ENCODE data around the gene QRICH2.
"Not testable (repeated sequence)": the region's sequence is repeated elsewhere in the genome, so short reads cannot be mapped to it uniquely, and the experiment has no call there.

Gene QRICH2

GRCh38 chr17:76260220-76260619 is 47.9 kb downstream of the QRICH2 start:
- no peaks in the 10 kb centered on the region for H3K27me3 Mint-ChIP-seq
- peaks cover 52% of the 10 kb centered on the region for H3K4me1 Mint-ChIP-seq (ENCODE audit: low read depth)
- peaks cover 3% of the 10 kb centered on the region for H3K36me3 Mint-ChIP-seq
- H3K27ac Mint-ChIP-seq = peak overlapping the region; percentile 28
- peaks cover 3% of the 10 kb centered on the region for H3K9me3 Mint-ChIP-seq (ENCODE audit: low read depth)
- no peak overlapping the region for H3K4me3 Mint-ChIP-seq

GRCh38 chr17:76256430-76257050 is 51.5 kb downstream of the QRICH2 start:
- Mint-ChIP-seq H3K27ac (peak overlapping the region; percentile 96), H3K4me1 (ENCODE audit: low read depth) (peaks cover 48% of the 10 kb centered on the region)
- not testable (repeated sequence) for H3K36me3 Mint-ChIP-seq

GRCh38 chr17:76255801-76256429 is 52.2 kb downstream of the QRICH2 start:
- Mint-ChIP-seq H3K4me3 (peak overlapping the region; percentile 87), H3K27ac (peak overlapping the region; percentile 96), H3K9me3 (ENCODE audit: low read depth) (peaks cover 3% of the 10 kb centered on the region), H3K36me3 (peaks cover 3% of the 10 kb centered on the region), H3K27me3 (no peaks in the 10 kb centered on the region), H3K4me1 (ENCODE audit: low read depth) (peaks cover 49% of the 10 kb centered on the region)

More at GRCh38 chr17:76256430-76257050, 51.5 kb downstream of the QRICH2 start:
- H3K27me3 Mint-ChIP-seq; H3K9me3 Mint-ChIP-seq (ENCODE audit: low read depth): not testable (repeated sequence)
- peak overlapping the region; percentile 87 for H3K4me3 Mint-ChIP-seq

GRCh38 chr17:76254275-76254674 is 53.8 kb downstream of the QRICH2 start:
- Mint-ChIP-seq H3K4me1 (ENCODE audit: low read depth) (peaks cover 48% of the 10 kb centered on the region), H3K36me3 (peaks cover 3% of the 10 kb centered on the region), H3K27ac (peak overlapping the region; percentile 46), H3K27me3 (no peaks in the 10 kb centered on the region), H3K9me3 (ENCODE audit: low read depth) (peaks cover 3% of the 10 kb centered on the region), H3K4me3 (no peak overlapping the region)

GRCh38 chr17:76253841-76254240 is 54.2 kb downstream of the QRICH2 start:
- H3K27me3 Mint-ChIP-seq = no peaks in the 10 kb centered on the region
- peak overlapping the region; percentile 46 for H3K27ac Mint-ChIP-seq
- H3K36me3 Mint-ChIP-seq = peaks cover 3% of the 10 kb centered on the region

GRCh38 chr17:76252967-76253766 is 54.9 kb downstream of the QRICH2 start:
- not testable (repeated sequence) for H3K4me3 Mint-ChIP-seq; H3K9me3 Mint-ChIP-seq (ENCODE audit: low read depth); H3K27me3 Mint-ChIP-seq; H3K36me3 Mint-ChIP-seq
- Mint-ChIP-seq H3K4me1 (ENCODE audit: low read depth) (peaks cover 52% of the 10 kb centered on the region), H3K27ac (peak overlapping the region; percentile 91)

More at GRCh38 chr17:76253841-76254240, 54.2 kb downstream of the QRICH2 start:
- peaks cover 3% of the 10 kb centered on the region for H3K9me3 Mint-ChIP-seq (ENCODE audit: low read depth)
- peaks cover 48% of the 10 kb centered on the region for H3K4me1 Mint-ChIP-seq (ENCODE audit: low read depth)
- no peak overlapping the region for H3K4me3 Mint-ChIP-seq

GRCh38 chr17:76252040-76252954 is 55.8 kb downstream of the QRICH2 start:
- H3K36me3 Mint-ChIP-seq = peaks cover 3% of the 10 kb centered on the region
- H3K27ac Mint-ChIP-seq = peak overlapping the region; percentile 91
- H3K4me1 Mint-ChIP-seq (ENCODE audit: low read depth) = peaks cover 57% of the 10 kb centered on the region
- no peaks in the 10 kb centered on the region for H3K27me3 Mint-ChIP-seq
- peak overlapping the region; percentile 63 for H3K4me3 Mint-ChIP-seq
- peaks cover 3% of the 10 kb centered on the region for H3K9me3 Mint-ChIP-seq (ENCODE audit: low read depth)

GRCh38 chr17:76251478-76252039 is 56.5 kb downstream of the QRICH2 start:
- Mint-ChIP-seq H3K9me3 (ENCODE audit: low read depth) (no peaks in the 10 kb centered on the region), H3K4me3 (peak overlapping the region; percentile 63), H3K27me3 (no peaks in the 10 kb centered on the region), H3K4me1 (ENCODE audit: low read depth) (peaks cover 58% of the 10 kb centered on the region), H3K27ac (peak overlapping the region; percentile 91), H3K36me3 (no peaks in the 10 kb centered on the region)

- Mint-ChIP-seq H3K27ac (no peak overlapping the region), H3K27me3 (no peaks in the 10 kb centered on the region), H3K9me3 (ENCODE audit: low read depth) (no peaks in the 10 kb centered on the region), H3K4me3 (no peak overlapping the region), H3K4me1 (ENCODE audit: low read depth) (peaks cover 55% of the 10 kb centered on the region), H3K36me3 (no peaks in the 10 kb centered on the region)
These were observed 57.9 kb downstream of the QRICH2 start for GRCh38 chr17:76250141-76250540.

GRCh38 chr17:76248013-76248782 is 59.9 kb downstream of the QRICH2 start:
- Mint-ChIP-seq H3K27ac (peak overlapping the region; percentile 46), H3K4me1 (ENCODE audit: low read depth) (peaks cover 66% of the 10 kb centered on the region), H3K27me3 (no peaks in the 10 kb centered on the region), H3K36me3 (no peaks in the 10 kb centered on the region), H3K4me3 (no peak overlapping the region), H3K9me3 (ENCODE audit: low read depth) (no peaks in the 10 kb centered on the region)

- H3K4me1 Mint-ChIP-seq (ENCODE audit: low read depth) = peaks cover 65% of the 10 kb centered on the region
- no peak overlapping the region for H3K27ac Mint-ChIP-seq
- H3K27me3 Mint-ChIP-seq = no peaks in the 10 kb centered on the region
- H3K9me3 Mint-ChIP-seq (ENCODE audit: low read depth) = no peaks in the 10 kb centered on the region
- H3K4me3 Mint-ChIP-seq = no peak overlapping the region
- H3K36me3 Mint-ChIP-seq = no peaks in the 10 kb centered on the region
These were observed 60.8 kb downstream of the QRICH2 start for GRCh38 chr17:76247304-76247703.

GRCh38 chr17:76246080-76247066 is 61.7 kb downstream of the QRICH2 start:
- no peaks in the 10 kb centered on the region for H3K9me3 Mint-ChIP-seq (ENCODE audit: low read depth)
- H3K27ac Mint-ChIP-seq = peak overlapping the region; percentile 92
- peak overlapping the region; percentile 62 for H3K4me3 Mint-ChIP-seq
- no peaks in the 10 kb centered on the region for H3K27me3 Mint-ChIP-seq
- no peaks in the 10 kb centered on the region for H3K36me3 Mint-ChIP-seq
- peaks cover 60% of the 10 kb centered on the region for H3K4me1 Mint-ChIP-seq (ENCODE audit: low read depth)

- not testable (repeated sequence) for H3K27me3 Mint-ChIP-seq; H3K9me3 Mint-ChIP-seq (ENCODE audit: low read depth); H3K36me3 Mint-ChIP-seq; H3K4me3 Mint-ChIP-seq
- H3K27ac Mint-ChIP-seq = peak overlapping the region; percentile 46
- peaks cover 64% of the 10 kb centered on the region for H3K4me1 Mint-ChIP-seq (ENCODE audit: low read depth)
These were observed 63.4 kb downstream of the QRICH2 start for GRCh38 chr17:76244721-76245120.

Data from activated naive CD8-positive, alpha-beta T cell (primary cell).